K562 (cell line): ENCODE data around the gene AGAP1. TPM values are rescaled to one million over a fixed set of nuclear protein-coding genes. Genes with fewer than 3 reads are reported as not detected.

Experiments
- ATAC-seq: fragments of 200-7000 bp; cut with Tn5 transposase; 3 replicates; pipeline ENCODE4 v1.9.1; 2020; ENCODE audit warnings: moderate library complexity
- BruUV-seq: library from RNA; stranded (reverse); fragments of 400-500 nt; replicated peaks from 2 replicates; lab custom pipeline; 2021; lab: Mats Ljungman, UMichigan
- CTCF ChIA-PET: fragments of 300-600 bp; formaldehyde crosslinking; extraction: SDS; loops from one replicate; lab custom pipeline; 2021; ENCODE audit warnings: low intra/inter-chr PET ratio; lab: Yijun Ruan, JAX
- POLR2A ChIA-PET: fragments of 300-600, 350-650 bp; sonication (Branson Sonifier 250); formaldehyde crosslinking; extraction: SDS; loops from one replicate; lab custom pipeline; 2021; ENCODE audit warnings: antibody characterized with exemption, inconsistent platforms; lab: Yijun Ruan, JAX
- DNase-seq, 4 experiments: peaks; one replicate each; pipeline versions ENCODE4 v3.0.0 to v3.0.0-alpha.2; 2011 to 2018; ENCODE audit warnings: low spot score in 3 of 4, mixed read lengths in 3 of 4; ENCODE audit errors: extremely low read depth in 1 of 4
- FAIRE-seq: peaks from 2 replicates; lab custom pipeline; 2011; peaks lifted over from hg19 to GRCh38; lab: Jason Lieb, UNC
- H2AFZ ChIP-seq: 2 replicates; pipeline ENCODE4 v1.6.0; 2011; ENCODE audit warnings: low read depth, low read length, control low read depth, inconsistent platforms
- H3K27ac ChIP-seq: fragments of 200-600 bp; 3 replicates; pipeline ENCODE4 v1.8.0; 2011; ENCODE audit warnings: low read depth, mild to moderate bottlenecking, control low read depth, inconsistent platforms, low read length, moderate library complexity, mixed read lengths; ENCODE audit errors: extremely low read depth
- H3K27me3 ChIP-seq, 2 experiments: fragments of 300-600 bp in 1 of 2; 2 replicates in 1 of 2; 3 replicates in 1 of 2; pipeline versions ENCODE4 v1.6.0 to v1.8.0; 2011; ENCODE audit warnings: inconsistent platforms in 2 of 2, low read length in 2 of 2, mild to moderate bottlenecking in 1 of 2, mixed read lengths in 1 of 2, moderate library complexity in 1 of 2; ENCODE audit not compliant: control insufficient read depth in 2 of 2, insufficient read depth in 2 of 2
- H3K36me3 ChIP-seq: fragments of 300-600 bp; 3 replicates; pipeline ENCODE4 v1.8.0; 2011; ENCODE audit warnings: mild to moderate bottlenecking, low read length, inconsistent platforms; ENCODE audit not compliant: control insufficient read depth, insufficient read depth
- H3K4me1 ChIP-seq, 2 experiments: fragments of 200-600 bp in 1 of 2; replicated peaks in 1 of 2; 2 replicates in 1 of 2; 3 replicates in 1 of 2; pipeline versions ENCODE4 v1.5.1 to v1.8.0; 2011; ENCODE audit warnings: inconsistent platforms in 2 of 2, low read length in 2 of 2, mild to moderate bottlenecking in 1 of 2, mixed read lengths in 1 of 2, moderate library complexity in 1 of 2; ENCODE audit not compliant: control insufficient read depth in 2 of 2, insufficient read depth in 2 of 2
- H3K4me2 ChIP-seq: 2 replicates; pipeline ENCODE4 v1.6.1; 2011; ENCODE audit warnings: low read length, control low read depth, inconsistent platforms, mixed read lengths; ENCODE audit not compliant: insufficient read depth
- H3K4me3 ChIP-seq: fragments of 200-600 bp; sonication (generic), shearing (Covaris generic); 2 replicates; pipeline ENCODE4 v1.5.1; 2016; ENCODE audit warnings: control low read depth, inconsistent platforms
- H3K79me2 ChIP-seq: fragments of 200-600 bp; 3 replicates; pipeline ENCODE4 v1.8.0; 2011; ENCODE audit warnings: low read length, inconsistent platforms; ENCODE audit not compliant: control insufficient read depth, insufficient read depth
- H3K9ac ChIP-seq, 2 experiments: 2 replicates each; pipeline versions ENCODE4 v1.6.0 to v1.6.1; 2011; ENCODE audit warnings: low read depth in 2 of 2, low read length in 2 of 2, control low read depth in 1 of 2, inconsistent platforms in 1 of 2, mild to moderate bottlenecking in 1 of 2, mixed read lengths in 1 of 2; ENCODE audit not compliant: insufficient read depth in 1 of 2
- H3K9me1 ChIP-seq: one replicate; pipeline ENCODE4 v1.6.0; 2011; ENCODE audit warnings: inconsistent platforms, mild to moderate bottlenecking, low read length, moderate library complexity; ENCODE audit not compliant: control insufficient read depth, insufficient read depth
- H3K9me3 ChIP-seq: replicated peaks from 2 replicates; pipeline ENCODE4 v1.5.1; 2011; ENCODE audit warnings: low read depth, low read length, inconsistent platforms; ENCODE audit not compliant: control insufficient read depth, insufficient read depth
- H4K20me1 ChIP-seq: replicated peaks from 2 replicates; pipeline ENCODE4 v1.6.1; 2011; ENCODE audit warnings: low read length, inconsistent platforms, mixed read lengths; ENCODE audit not compliant: control insufficient read depth, insufficient read depth
- ETV5 ChIP-seq: sonication (generic); formaldehyde crosslinking; IDR thresholded peaks from 2 replicates; pipeline ENCODE4 v1.4.0; 2020; ENCODE audit warnings: low read depth, mild to moderate bottlenecking, missing genetic modification reagents
- MAFF ChIP-seq: IDR thresholded peaks from 2 replicates; pipeline ENCODE4 v1.6.1; 2012; ENCODE audit warnings: low read length, improper control_type of control experiment
- MEF2A ChIP-seq: IDR thresholded peaks from 2 replicates; pipeline ENCODE4 v1.6.1; 2011; ENCODE audit warnings: low read depth, mild to moderate bottlenecking, low read length, moderate library complexity; ENCODE audit not compliant: control insufficient read depth
- PHTF2 ChIP-seq: fragments of 250-450 bp; sonication (Bioruptor Pico); IDR thresholded peaks from 2 replicates; pipeline ENCODE4 v1.5.0; 2021; ENCODE audit warnings: mild to moderate bottlenecking
- PKNOX1 ChIP-seq: fragments of 450-650 bp; IDR thresholded peaks from 2 replicates; pipeline ENCODE4 v1.6.1; 2016
- PRPF4 ChIP-seq: fragments of 200-400 bp; formaldehyde crosslinking; IDR thresholded peaks from one replicate; pipeline ENCODE4 v1.6.1; 2017; ENCODE audit warnings: low read length, low read depth, mild to moderate bottlenecking; ENCODE audit not compliant: insufficient read depth, poor library complexity, severe bottlenecking
- SMARCC2 ChIP-seq: fragments of 450-650 bp; IDR thresholded peaks from 2 replicates; pipeline ENCODE4 v1.6.1; 2017; ENCODE audit warnings: antibody characterized with exemption, moderate library complexity, mild to moderate bottlenecking, low read depth
- ZNF3 ChIP-seq: fragments of 250-450 bp; sonication (Bioruptor Pico); IDR thresholded peaks from 2 replicates; pipeline ENCODE4 v1.5.0; 2021; ENCODE audit warnings: mild to moderate bottlenecking, moderate library complexity
- ZNF384 ChIP-seq: IDR thresholded peaks from 2 replicates; pipeline ENCODE4 v1.6.1; 2012; ENCODE audit warnings: low read depth, low read length, improper control_type of control experiment
- ZNF507 ChIP-seq: conservative IDR thresholded peaks from 2 replicates; pipeline ENCODE4 v1.6.1; 2017; ENCODE audit warnings: missing genetic modification characterization, missing compliant biosample characterization
- ZNF696 ChIP-seq: fragments of 250-450 bp; sonication (Bioruptor Pico); conservative IDR thresholded peaks from 2 replicates; pipeline ENCODE4 v1.4.0; 2020; ENCODE audit warnings: mild to moderate bottlenecking, moderate library complexity
- WGBS: fragments of 100-300 bp; shearing (Covaris generic); methylation state at CpG from one replicate; pipeline ENCODE4 v1.1.6; 2016; ENCODE audit warnings: low coverage, mixed read lengths; ENCODE audit not compliant: insufficient coverage; ENCODE audit errors: missing lambda C conversion rate; 5-methylcytosine and 5-hydroxymethylcytosine counted together
- in situ Hi-C: fragments of 300-500 bp; cut with MboI; formaldehyde crosslinking; loops from 4 replicates; pipeline ENCODE4 v1.15.0; 2018; ENCODE audit warnings: inconsistent platforms, mixed read lengths
- intact Hi-C: fragments of 100-400 bp; cut with micrococcal nuclease; formaldehyde crosslinking; loops from 2 replicates; pipeline ENCODE4 v1.14.2; 2022
- polyA plus RNA-seq, 8 experiments: library from polyadenylated mRNA; depleted of rRNA in 4 of 8; stranded (reverse) in 5 of 8; unstranded in 3 of 8; fragments of >200 nt; fragmentation: Nextera tagmentation in 2 of 8; fragmentation: Illumina TruSeq in 1 of 8; extraction: Ambion mirVana in 2 of 8; extraction: Trizol in 1 of 8; gene quantifications; 2 replicates each; pipeline versions ENCODE4 v1.2.1 to v1.2.3, GENCODE V29; 2011 to 2014; ENCODE audit warnings: inconsistent platforms in 1 of 8, missing spikeins in 1 of 8
- total RNA-seq, 7 experiments: library from RNA; depleted of rRNA in 6 of 7; stranded (reverse); fragments of >200 nt in 6 of 7; fragmentation: Illumina TruSeq in 2 of 7; extraction: Trizol in 2 of 7; gene quantifications; 2 replicates each; pipeline versions ENCODE4 v1.2.1 to v1.2.3, GENCODE V29; 2011 to 2021; ENCODE audit warnings: low replicate concordance in 1 of 7

AGAP1 gene
- total and polyA plus RNA-seq, 9 of the 15 experiments (the other 6 are each of a cell fraction or from before 2014, with no cell fraction given) = 1.3 to 24.0 (median 10.6) TPM

- Histone ChIP-seq H3K9me1 (no peaks in the 10 kb centered on the region), H4K20me1 (no peaks in the 10 kb centered on the region), H3K9me3 (no peaks in the 10 kb centered on the region), H3K79me2 (no peaks in the 10 kb centered on the region), H3K27me3 (no peaks in the 10 kb centered on the region), H3K4me1 (no peaks in the 10 kb centered on the region), H3K36me3 (peaks cover 5% of the 10 kb centered on the region; the same call in 1 of the 3 replicates), H3K27ac (no peak overlapping the region), H3K9ac (no peak overlapping the region), H3K4me3 (no peak overlapping the region), H2AFZ (no peak overlapping the region), H3K4me2 (no peak overlapping the region)
- DNase-seq = no peak
- 87% methylated on average over 12 of the region's 19 CpGs for WGBS
- in situ Hi-C loops (no loop called here), intact Hi-C loops (no loop called here)
- ChIA-PET CTCF (no interaction called here), POLR2A (no interaction called here)
- no peak for FAIRE-seq
- no TSS peak for BruUV-seq
- TF ChIP-seq ZNF3 (CRISPR knock-in tag) = no peak
- TF ChIP-seq PRPF4 = no peak
- no peak for TF ChIP-seq MAFF
- TF ChIP-seq ZNF696 (CRISPR knock-in tag) = no peak
- no peak for TF ChIP-seq ZNF507 (tag)
- no peak for TF ChIP-seq ETV5 (CRISPR knock-in tag)
- TF ChIP-seq SMARCC2 = no peak
- TF ChIP-seq ZNF384 = no peak
- TF ChIP-seq MEF2A = no peak
- TF ChIP-seq PHTF2 (CRISPR knock-in tag) = no peak
- TF ChIP-seq PKNOX1 = no peak
- TF ChIP-seq, all 486 proteins: peak for 0
- no peak for ATAC-seq
Observed at GRCh38 chr2:235930701-235931100, 436.9 kb downstream of the AGAP1 start.
